KG1 (cell line): Measurements from ENCODE around the gene DIP2C.
"Not testable (repeated sequence)": the region's sequence is repeated elsewhere in the genome, so short reads cannot be mapped to it uniquely, and the experiment has no call there.

Experiments
- DNase-seq: peaks from one replicate; lab custom pipeline; 2025; lab: John Stamatoyannopoulos, UW

The DIP2C gene

DNA sequence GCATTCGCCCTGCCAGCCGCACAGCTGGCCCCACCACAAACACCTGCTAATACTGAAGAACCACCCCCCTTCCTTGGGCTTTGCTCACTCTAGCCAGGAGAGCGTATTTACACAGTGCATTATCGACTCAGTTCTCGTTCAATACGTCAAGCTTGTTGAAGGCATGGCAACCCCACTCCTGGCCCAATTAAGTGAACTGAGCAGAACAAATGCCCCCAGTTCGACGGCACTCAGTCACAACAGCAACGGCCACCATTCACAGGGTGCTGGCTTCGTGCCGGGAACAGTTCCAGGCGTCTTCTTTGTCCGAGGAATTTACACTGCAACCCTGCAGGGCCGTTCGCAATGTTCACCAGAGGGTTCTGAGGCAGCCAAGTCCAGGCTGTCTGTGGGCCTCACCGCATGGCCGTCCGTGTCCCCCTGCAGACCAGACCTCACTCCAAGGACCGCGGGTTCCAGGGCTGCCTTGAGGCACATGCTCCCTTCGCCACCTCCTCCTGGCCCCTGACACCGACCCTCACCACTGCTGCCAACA is 175.3 kb downstream of the DIP2C start:
- no peak for DNase-seq

DNA sequence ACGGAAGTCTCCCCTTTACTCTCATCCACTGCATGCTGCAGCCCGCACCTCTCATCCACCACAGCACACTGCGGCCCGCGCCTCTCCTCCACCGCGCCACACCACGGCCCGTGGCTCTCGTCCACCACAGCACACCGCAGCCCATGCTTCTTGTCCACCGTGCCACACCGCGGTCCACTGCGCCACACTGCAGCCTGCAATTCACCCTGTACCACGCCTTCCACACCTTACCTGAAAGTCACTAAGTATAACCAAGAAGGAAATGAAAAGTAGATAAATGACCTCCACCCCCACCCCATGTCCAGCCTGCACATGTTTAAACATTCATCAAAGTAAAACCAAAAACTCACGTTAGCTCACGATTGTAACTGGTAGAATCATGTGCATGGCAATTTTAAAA is 176.1 kb downstream of the DIP2C start:
- no peak for DNase-seq

DNA sequence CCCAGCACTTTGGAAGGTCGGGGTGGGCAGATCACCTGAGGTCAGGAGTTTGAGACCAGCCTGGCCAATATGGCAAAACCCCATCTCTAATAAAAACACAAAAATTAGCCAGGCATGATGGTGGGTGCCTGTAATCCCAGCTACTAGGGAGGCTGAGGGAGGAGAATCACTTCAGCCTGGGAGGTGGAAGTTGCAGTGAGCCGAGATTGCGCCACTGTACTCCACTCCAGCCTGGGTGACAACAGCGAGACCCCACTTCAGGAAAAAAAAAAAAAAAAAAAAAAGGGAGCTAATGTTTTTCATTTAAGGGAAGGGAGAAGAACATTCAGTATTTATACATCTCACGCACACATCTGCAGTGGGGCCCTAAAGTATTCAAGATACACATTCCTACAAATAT is 176.8 kb downstream of the DIP2C start:
- DNase-seq = not testable (repeated sequence)

DNA sequence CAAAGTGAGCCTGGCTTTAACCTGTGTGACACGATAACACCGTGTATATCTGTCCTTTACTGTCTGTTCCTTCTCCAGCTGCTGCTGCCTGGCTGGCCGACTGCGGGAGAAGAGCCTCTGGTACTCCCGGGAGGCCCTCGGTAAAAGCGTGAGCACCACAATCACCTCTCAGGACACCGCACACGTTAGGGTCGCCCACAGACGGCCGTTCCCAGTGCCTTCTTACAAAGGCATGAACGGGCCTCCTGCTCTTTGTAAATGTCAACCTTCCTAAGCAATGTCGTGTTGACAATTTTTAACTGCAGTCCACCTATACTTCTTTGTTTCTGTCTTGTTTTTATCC is 177.6 kb downstream of the DIP2C start:
- no peak for DNase-seq

DNA sequence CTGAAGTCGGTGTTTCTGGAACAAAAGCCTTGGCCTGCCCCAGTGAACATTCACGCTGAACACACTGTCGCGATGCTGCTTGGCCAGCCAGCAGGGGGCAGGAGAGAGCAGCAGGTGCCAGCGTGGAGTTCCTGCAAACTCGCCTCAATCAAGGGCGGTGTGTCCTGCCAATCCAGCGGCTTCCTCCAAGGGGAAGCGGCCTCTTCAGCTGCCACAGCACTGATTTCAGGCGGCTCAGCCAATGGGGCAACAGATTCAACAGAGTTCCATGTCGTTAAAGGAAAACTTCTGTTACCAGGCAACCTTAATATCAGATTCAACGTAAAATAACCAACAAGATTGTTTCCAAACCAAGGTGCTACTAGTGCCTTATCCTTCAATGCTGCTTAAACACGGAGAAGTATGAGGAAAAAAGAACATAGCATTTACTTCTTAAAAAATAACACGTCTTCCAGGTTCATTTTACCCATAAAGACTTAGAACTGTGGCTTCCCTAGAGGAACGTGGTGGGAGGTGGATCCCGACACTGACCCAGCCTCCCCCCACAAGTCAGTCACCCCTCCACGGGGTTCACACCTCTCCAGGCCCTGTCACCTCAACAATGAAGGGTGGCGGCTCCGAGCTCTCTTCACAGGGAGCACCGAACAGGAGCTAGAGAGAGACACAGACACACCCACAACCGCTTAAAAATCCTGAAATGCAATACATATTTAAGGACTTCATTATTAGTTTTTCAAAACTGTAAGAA is 178.2 kb downstream of the DIP2C start:
- DNase-seq = peak; percentile 33

DNA sequence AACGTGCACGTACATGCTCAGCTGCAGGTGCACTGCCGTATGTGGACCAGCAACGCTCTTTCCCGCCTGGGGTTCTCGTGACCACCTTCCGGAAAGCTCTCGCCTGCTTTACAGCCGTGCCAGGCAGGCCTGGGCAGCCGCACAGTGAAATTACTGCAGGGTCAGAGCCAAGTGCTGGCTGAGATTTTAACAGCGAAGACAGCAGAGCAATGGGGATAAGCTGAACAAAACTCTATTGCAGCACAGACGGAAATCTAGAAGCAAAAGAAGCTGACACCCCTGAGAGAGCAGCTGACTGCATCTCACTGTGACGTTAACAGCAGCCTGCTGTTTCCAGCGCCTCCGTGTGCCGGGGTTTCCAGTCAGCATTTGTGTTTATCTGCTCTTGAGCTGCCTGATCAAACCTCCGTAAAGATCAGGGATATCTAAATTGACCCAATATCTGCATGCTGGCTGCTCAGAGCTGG is 179.0 kb downstream of the DIP2C start:
- DNase-seq = no peak

DNA sequence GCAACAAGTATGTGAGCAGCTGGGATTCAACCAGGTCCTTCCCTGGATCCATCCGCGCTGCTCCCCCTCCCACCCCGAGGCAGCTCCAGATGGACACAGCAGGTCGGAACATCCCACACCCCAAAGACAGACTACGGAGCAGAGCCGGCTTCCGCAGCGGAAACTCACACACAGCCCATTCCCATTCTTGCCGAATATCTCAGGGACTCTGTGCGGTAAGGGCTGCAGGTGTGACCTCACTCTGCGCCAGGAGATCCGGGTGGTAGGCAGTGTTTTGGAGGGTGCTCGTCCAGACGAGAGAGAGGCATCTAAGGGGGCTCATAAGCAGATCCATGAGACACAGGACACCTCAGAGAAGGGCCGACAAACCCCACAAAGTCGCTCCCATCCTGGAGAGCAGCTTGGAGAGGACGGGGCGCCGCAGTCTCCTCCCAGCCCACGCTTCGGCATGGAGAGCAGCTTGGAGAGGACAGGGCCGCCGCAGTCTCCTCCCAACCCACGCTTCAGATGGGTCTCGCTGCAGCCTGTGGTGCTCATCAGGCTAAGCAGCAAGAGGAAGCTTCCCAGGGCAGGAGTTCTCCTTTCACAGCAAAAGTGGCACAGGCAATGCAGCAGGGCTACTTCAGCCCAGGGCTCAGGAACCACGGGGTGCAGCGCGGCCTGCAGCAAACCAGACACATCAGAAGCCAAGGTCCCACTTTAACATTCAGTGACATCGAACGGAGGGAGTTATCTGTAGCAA is 179.9 kb downstream of the DIP2C start:
- no peak for DNase-seq

DNA sequence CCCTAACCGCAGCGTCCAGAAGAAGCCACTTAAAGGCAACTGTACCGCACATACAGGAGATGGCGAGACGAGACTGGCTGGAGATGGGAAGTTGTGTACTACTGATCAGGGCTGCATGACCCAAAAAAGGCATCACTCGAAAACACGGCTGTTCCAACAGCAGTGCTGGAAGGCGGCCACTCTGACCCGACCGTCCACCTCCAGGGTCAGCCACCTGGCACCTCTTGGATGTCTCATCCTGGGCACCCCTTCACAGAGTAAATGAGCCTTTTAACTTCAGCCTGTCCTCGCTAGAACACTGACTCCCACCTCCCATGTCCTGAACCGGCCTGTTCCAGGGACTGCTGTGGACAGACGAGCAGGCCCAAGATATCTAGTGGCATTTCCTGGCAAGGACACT is 180.7 kb downstream of the DIP2C start:
- no peak for DNase-seq

DNA sequence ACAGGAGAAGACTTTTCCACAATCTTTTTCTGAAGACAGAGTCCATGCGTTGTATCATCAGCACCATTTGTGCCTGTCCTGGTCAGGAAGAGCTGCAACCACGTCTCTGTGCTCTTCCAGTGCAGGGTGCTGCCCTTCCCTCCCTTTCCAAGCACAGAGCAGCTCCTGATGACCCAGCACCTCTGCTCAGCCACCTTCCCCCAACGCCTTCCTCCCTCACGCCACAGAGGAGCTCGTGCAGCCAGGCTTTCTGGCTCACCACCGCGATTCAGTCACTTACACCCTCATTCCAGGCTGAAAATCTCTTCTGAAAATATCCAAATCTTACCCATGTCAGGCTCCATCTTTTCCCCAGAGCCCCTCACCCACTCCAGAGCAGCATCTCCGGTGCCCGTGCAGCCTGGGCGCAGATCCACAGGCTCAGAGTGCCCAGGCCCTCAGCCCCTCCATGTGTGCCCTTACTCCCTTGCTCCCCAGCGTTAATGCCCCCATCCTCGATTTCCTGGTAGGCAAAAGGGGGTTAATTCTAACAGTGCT is 181.5 kb downstream of the DIP2C start:
- DNase-seq = no peak

DNA sequence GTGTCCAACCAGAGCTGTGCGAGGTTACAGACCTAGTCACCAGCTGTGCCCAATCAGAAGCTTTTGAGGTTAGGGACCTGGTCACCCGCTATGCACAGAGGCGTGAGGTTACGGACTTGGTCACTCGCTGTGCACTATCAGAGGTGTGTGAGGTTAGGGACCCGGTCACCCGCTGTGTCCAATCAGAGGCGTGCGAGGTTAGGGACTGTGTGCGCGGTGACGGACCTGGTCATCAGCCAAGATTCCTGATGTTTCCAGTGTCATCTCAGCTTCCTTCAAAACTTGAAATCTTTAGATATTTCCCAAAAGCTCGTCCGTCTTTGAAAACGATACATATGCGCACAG is 182.1 kb downstream of the DIP2C start:
- DNase-seq = no peak

DNA sequence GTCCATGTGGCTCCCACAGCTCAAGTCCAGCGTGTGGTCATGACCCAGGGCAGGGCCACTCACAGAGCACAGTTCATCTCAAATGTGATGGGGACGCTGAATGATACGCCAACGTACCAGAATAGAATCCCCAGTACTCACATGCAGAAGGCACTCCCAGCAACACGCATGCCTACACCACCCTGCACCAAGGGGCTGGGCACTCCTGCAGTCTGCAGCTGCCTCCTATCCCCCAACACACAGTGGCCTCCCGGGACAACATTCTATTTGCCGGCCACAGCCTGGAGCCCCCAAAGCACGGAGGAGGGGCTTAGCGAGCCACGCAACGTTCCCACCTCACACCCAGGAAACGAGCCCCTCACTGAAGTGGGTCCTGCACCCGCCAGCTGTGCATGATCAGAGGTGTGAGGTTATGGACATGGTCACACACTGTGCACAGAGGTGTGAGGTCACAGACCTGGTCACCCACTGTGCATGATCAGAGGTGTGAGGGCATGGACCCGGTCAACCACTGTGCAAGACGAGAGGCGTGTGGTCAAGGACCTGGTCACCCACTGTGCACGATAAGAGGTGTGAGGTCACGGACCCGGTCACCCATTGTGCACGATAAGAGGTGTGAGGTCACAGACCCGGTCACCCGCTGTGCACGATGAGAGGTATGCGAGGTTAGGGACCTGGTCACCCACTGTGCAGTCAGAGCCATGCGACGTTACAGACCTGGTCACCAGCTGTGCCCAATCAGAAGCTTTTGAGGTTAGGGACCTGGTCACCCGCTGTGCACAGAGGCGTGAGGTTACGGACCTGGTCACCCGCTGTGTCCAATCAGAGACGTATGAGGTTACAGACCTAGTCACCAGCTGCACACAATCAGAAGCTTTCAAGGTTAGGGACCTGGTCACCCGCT is 182.8 kb downstream of the DIP2C start:
- no peak for DNase-seq

DNA sequence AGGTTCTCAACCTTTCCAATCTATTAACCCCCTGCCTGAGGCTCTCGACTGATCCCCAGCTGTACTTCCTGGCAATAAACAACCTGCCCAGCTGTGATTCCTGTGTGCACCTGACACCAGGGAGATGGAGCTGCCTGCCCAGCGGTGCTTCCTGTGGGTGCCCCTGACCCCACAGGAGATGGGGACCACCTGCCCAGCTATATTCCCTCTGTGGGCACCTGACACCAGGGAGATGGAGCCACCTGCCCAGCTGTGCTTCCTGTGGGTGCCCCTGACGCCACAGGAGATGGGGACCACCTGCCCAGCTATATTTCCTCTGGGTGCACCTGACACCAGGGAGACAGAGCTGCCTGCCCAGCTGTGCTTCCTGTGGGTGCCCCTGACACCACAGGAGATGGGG is 184.0 kb downstream of the DIP2C start:
- no peak for DNase-seq

DNA sequence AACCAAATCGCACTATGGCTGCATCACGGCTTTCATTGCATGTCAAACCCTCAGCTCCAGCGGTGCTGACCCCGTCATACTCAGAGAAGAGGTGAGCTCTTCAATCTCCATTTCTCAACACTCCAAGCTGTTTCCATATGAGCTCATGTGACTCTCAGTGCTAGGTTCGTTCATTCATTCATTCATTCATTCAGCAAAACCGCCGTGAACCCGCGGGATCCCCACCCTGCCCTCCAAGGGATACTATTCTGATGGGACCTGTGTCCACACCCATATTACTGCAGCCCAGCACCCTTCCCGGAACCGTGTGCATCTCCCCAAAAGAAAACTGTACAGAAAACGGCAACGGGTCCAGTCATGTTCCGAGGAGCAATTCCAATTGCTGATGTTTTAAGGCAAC is 184.7 kb downstream of the DIP2C start:
- no peak for DNase-seq

DNA sequence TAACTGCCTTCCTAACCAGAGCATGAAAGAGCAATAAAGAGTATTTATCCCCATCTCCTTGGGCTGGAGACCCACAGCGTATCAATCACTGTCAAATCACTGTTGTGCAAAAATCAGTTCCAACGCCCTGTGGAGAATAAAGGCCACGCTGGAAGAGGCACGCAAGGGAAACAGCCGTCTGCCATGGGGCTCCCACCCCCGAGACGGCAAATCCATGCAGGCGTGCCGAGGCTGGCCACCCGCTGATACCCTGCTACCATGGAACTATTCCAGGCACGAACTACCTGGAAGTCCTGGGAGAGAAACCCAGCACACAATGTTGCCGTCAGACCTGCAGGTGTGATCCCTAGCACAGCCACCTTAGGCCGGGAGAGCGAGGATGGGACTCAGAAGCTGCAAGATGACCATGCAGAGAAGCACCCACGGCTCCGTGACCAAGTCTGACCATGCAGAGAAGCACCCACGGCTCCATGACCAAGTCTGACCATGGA is 185.3 kb downstream of the DIP2C start:
- DNase-seq = no peak

DNA sequence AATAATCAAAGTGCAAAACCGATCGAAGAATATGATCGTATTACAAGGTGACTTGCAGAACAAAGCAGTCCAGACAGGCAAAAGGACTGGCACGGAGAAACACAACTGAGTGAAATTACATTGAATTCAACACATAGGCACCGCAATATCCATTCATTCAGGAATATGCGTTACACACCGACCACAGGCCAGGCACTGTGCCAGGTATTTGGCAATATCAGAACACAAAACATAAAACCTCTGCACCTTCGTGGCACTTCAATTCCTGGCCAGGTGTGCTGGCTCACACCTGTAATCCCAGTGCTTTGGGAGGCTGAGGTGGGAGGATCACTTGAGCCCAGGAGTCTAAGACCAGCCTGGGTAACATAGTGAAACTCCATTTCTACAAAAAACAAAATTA is 187.9 kb downstream of the DIP2C start:
- DNase-seq = no peak

DNA sequence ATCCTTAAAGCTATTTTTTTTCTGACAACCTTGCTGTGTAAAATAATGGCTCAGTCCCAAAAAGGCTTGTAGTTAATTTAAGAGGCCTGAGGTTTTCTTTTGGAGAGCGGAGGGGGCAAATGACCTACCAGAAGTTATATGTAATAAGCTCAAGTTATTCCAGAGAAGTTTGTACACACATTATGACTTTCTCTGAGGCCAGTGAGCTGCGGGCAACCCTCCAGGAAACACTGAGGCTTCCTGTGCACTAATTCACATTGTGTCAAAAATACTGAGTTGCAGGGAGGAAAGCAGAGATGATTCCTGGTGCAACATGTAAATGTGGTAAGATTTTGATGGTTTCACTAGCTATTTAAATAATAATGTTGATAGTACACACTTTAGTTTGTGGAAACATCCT is 188.6 kb downstream of the DIP2C start:
- DNase-seq = peak; percentile 20

DNA sequence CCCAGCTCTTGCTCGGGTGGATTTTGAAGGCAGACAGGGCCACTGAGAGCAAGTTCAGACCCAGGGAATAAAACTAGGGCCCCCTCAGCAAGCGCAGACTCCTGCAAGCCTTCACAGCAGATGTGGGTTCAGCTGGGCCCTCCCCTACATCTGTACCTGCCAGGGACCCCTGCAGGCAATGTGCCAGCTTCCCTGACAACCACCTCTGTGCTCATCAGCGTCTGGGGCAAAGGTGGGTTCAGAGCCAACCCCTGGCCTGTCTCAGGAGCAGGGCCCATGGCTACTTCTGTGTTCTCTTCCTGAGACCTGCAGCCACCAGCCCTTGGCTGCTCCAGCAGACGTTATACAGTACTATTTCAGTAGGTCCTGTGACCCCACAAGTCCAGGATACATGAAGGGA is 189.5 kb downstream of the DIP2C start:
- no peak for DNase-seq

DNA sequence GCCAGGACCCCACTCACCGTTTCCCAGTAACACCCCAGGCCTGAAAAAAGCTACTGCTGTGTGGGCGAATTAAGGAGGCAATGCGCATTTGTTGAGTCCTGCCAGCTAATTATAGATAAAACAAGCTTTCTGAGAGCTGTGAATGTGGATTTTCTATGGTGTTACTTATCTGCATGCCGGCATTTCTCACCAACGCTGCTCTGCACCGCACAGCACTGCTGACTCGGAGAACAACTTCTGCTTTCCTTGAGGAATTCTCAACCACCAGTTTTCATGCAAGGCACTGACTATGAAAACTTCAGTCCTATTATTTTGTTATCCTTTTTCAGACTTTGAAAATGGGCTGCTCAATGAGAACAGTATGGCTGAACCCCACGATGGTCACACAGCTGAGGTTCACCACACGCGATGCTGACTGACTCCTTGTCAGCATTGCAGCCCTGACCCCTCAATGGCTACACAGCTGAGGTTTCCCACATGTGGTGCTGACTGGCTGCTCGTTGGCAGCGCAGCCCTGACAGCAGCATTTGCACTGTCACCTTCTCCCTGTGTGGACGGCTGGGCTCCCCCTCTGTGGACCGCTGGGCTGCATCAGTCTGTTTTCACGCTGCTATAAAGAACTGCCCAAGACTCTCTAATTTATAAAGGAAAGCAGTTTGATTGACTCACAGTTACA is 190.6 kb downstream of the DIP2C start:
- no peak for DNase-seq

DNA sequence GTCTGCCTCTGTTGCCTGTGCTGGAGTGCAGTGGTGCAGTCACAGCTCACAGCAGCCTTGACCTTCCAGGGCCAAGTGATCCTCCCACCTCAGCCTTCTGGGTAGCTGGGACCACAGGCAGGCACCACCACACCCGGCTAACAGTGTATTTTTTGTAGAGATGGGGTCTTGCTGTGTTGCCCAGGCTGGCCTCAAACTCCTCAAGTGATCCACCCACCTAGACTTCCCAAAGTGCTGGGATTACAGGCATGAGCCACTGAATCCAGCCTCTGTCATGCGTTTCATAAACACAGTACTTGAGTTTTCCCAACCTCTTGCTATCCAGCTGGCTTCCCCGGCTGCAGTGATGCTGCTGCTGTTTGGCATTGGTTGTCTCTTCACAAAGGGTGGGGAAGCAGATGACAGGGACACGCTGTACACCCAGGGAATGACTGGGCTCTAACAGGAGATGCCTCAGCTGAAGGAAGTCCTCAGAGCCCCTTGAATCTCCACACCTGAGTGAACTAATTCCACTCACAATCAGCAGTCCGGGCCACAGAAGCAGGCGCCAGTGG is 191.5 kb downstream of the DIP2C start:
- no peak for DNase-seq

DNA sequence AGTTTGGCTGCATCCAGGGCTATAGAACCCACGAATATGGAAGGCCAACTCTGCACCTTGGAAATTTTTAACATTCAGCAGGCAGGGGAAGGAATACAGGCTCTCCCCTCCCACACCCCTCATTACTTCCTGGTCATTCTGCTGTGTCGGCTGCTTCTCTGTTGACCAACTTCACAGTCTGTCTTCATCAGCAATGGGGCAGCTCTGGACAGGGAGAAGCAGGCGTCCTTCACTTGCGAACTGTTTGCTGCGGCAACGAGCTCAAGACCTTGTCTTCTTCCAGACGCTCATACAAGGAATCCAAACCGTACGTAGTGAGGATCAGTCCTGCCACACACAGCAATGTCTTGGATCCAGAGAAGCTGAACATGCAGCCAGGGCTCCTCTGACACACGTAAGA is 192.2 kb downstream of the DIP2C start:
- DNase-seq = no peak

DNA sequence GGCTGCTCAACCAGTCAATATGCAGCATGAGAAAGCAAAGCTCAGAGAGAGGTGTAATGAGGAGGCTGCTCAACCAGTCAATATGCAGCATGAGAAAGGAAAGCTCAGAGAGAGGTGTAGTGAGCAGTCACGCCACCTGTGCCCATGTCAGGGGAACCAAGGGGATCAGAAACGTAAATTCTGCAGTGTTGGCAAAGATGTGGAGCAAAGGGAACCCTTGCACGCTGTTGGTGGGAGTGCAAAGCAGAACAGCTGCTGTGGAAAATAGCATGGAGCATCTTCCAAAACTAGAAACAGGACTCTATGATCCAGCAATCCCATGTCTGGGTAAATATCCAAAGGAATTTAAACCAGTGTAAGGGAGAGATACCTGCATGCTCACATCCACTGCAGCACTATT is 194.9 kb downstream of the DIP2C start:
- DNase-seq = no peak
